Measurements from ENCODE around the gene PNMT.

The PNMT gene

GRCh38 chr17:39634384-39634871, 33.8 kb upstream of the PNMT start:
- Histone ChIP-seq H3K4me1 (ENCODE audit: control insufficient read depth, insufficient read depth, low read length, poor library complexity, severe bottlenecking) (peaks cover 14% of the 10 kb centered on the region), H3K9me3 (ENCODE audit: control insufficient read depth, low read length) (no peaks in the 10 kb centered on the region), H3K36me3 (ENCODE audit: control insufficient read depth, insufficient read depth, low read length) (peaks cover 5% of the 10 kb centered on the region), H3K27ac (ENCODE audit: low read depth, low read length, severe bottlenecking) (no peak overlapping the region), H3K4me3 (ENCODE audit: extremely low read depth, insufficient read depth, low read length, poor library complexity, severe bottlenecking) (no peak overlapping the region)
- no CpG with 5 or more reads among the region's 2 CpGs for WGBS, 2 experiments (ENCODE audit: insufficient coverage in 2 of 2)

- H3K9me3 ChIP-seq (ENCODE audit: control insufficient read depth, low read length), result no peaks in the 10 kb centered on the region
- H3K36me3 ChIP-seq (ENCODE audit: control insufficient read depth, insufficient read depth, low read length), result peaks cover 5% of the 10 kb centered on the region
- 84 to 96% methylated on average over 4 of the region's 8 CpGs for WGBS, 2 experiments (ENCODE audit: insufficient coverage in 2 of 2)
- H3K4me3 ChIP-seq (ENCODE audit: extremely low read depth, insufficient read depth, low read length, poor library complexity, severe bottlenecking), result no peak overlapping the region
- H3K27ac ChIP-seq (ENCODE audit: low read depth, low read length, severe bottlenecking), result no peak overlapping the region
- H3K4me1 ChIP-seq (ENCODE audit: control insufficient read depth, insufficient read depth, low read length, poor library complexity, severe bottlenecking), result peaks cover 23% of the 10 kb centered on the region
Observed at GRCh38 chr17:39635614-39636176, 32.6 kb upstream of the PNMT start.

- Histone ChIP-seq H3K4me3 (ENCODE audit: extremely low read depth, insufficient read depth, low read length, poor library complexity, severe bottlenecking) (peak overlapping the region; percentile 84), H3K9me3 (ENCODE audit: control insufficient read depth, low read length) (no peaks in the 10 kb centered on the region), H3K27ac (ENCODE audit: low read depth, low read length, severe bottlenecking) (peak overlapping the region; percentile 36), H3K4me1 (ENCODE audit: control insufficient read depth, insufficient read depth, low read length, poor library complexity, severe bottlenecking) (peaks cover 20% of the 10 kb centered on the region), H3K36me3 (ENCODE audit: control insufficient read depth, insufficient read depth, low read length) (peaks cover 5% of the 10 kb centered on the region)
- WGBS, 2 experiments (ENCODE audit: insufficient coverage in 2 of 2), result 67% methylated on average over 3 of the region's 6 CpGs; no CpG with 5 or more reads in 1 of the 2 experiments
Observed at GRCh38 chr17:39636587-39636926, 31.7 kb upstream of the PNMT start.

GRCh38 chr17:39636927-39637736, 31.1 kb upstream of the PNMT start, which contains the start of gene STARD3:
Gene STARD3 (plus strand): TSS chr17:39637144. CDS start chr17:39653532, 16,388 bp downstream.
- Histone ChIP-seq H3K9me3 (ENCODE audit: control insufficient read depth, low read length) (no peaks in the 10 kb centered on the region), H3K4me1 (ENCODE audit: control insufficient read depth, insufficient read depth, low read length, poor library complexity, severe bottlenecking) (peaks cover 16% of the 10 kb centered on the region), H3K27ac (ENCODE audit: low read depth, low read length, severe bottlenecking) (peak within 1 kb of the TSS; percentile 36), H3K4me3 (ENCODE audit: extremely low read depth, insufficient read depth, low read length, poor library complexity, severe bottlenecking) (peak within 1 kb of the TSS; percentile 84), H3K36me3 (ENCODE audit: control insufficient read depth, insufficient read depth, low read length) (peaks cover 5% of the 10 kb centered on the region)
- WGBS, 2 experiments (ENCODE audit: insufficient coverage in 2 of 2), result 0% methylated on average over 47 to 57 of the region's 69 CpGs

GRCh38 chr17:39638317-39638716, 29.9 kb upstream of the PNMT start:
- peaks cover 5% of the 10 kb centered on the region for H3K36me3 ChIP-seq (ENCODE audit: control insufficient read depth, insufficient read depth, low read length)
- WGBS, 2 experiments (ENCODE audit: insufficient coverage in 2 of 2), result 93 to 96% methylated on average over 7 of the region's 7 CpGs
- peaks cover 25% of the 10 kb centered on the region for H3K4me1 ChIP-seq (ENCODE audit: control insufficient read depth, insufficient read depth, low read length, poor library complexity, severe bottlenecking)
- no peak overlapping the region for H3K27ac ChIP-seq (ENCODE audit: low read depth, low read length, severe bottlenecking)
- no peaks in the 10 kb centered on the region for H3K9me3 ChIP-seq (ENCODE audit: control insufficient read depth, low read length)
- no peak overlapping the region for H3K4me3 ChIP-seq (ENCODE audit: extremely low read depth, insufficient read depth, low read length, poor library complexity, severe bottlenecking)

- Histone ChIP-seq H3K27ac (ENCODE audit: low read depth, low read length, severe bottlenecking) (no peak overlapping the region), H3K36me3 (ENCODE audit: control insufficient read depth, insufficient read depth, low read length) (peaks cover 5% of the 10 kb centered on the region), H3K4me3 (ENCODE audit: extremely low read depth, insufficient read depth, low read length, poor library complexity, severe bottlenecking) (no peak overlapping the region), H3K4me1 (ENCODE audit: control insufficient read depth, insufficient read depth, low read length, poor library complexity, severe bottlenecking) (peaks cover 30% of the 10 kb centered on the region), H3K9me3 (ENCODE audit: control insufficient read depth, low read length) (no peaks in the 10 kb centered on the region)
- WGBS, 2 experiments (ENCODE audit: insufficient coverage in 2 of 2), result 64 to 100% methylated on average over 1 of the region's 2 CpGs
Observed at GRCh38 chr17:39639043-39639442, 29.2 kb upstream of the PNMT start.

GRCh38 chr17:39639566-39640458, 28.4 kb upstream of the PNMT start:
- Histone ChIP-seq H3K36me3 (ENCODE audit: control insufficient read depth, insufficient read depth, low read length) (peaks cover 5% of the 10 kb centered on the region), H3K27ac (ENCODE audit: low read depth, low read length, severe bottlenecking) (no peak overlapping the region), H3K4me1 (ENCODE audit: control insufficient read depth, insufficient read depth, low read length, poor library complexity, severe bottlenecking) (peaks cover 36% of the 10 kb centered on the region), H3K4me3 (ENCODE audit: extremely low read depth, insufficient read depth, low read length, poor library complexity, severe bottlenecking) (no peak overlapping the region), H3K9me3 (ENCODE audit: control insufficient read depth, low read length) (no peaks in the 10 kb centered on the region)
- 82 to 87% methylated on average over 9 to 11 of the region's 11 CpGs for WGBS, 2 experiments (ENCODE audit: insufficient coverage in 2 of 2)

- H3K4me3 ChIP-seq (ENCODE audit: extremely low read depth, insufficient read depth, low read length, poor library complexity, severe bottlenecking), result no peak overlapping the region
- WGBS, 2 experiments (ENCODE audit: insufficient coverage in 2 of 2), result 63 to 75% methylated on average over 1 of the region's 4 CpGs
- H3K36me3 ChIP-seq (ENCODE audit: control insufficient read depth, insufficient read depth, low read length), result peaks cover 5% of the 10 kb centered on the region
- no peak overlapping the region for H3K27ac ChIP-seq (ENCODE audit: low read depth, low read length, severe bottlenecking)
- H3K4me1 ChIP-seq (ENCODE audit: control insufficient read depth, insufficient read depth, low read length, poor library complexity, severe bottlenecking), result peaks cover 41% of the 10 kb centered on the region
- H3K9me3 ChIP-seq (ENCODE audit: control insufficient read depth, low read length), result no peaks in the 10 kb centered on the region
Observed at GRCh38 chr17:39640591-39641031, 27.6 kb upstream of the PNMT start.

- WGBS, 2 experiments (ENCODE audit: insufficient coverage in 2 of 2), result 91 to 93% methylated on average over 4 of the region's 4 CpGs
- Histone ChIP-seq H3K36me3 (ENCODE audit: control insufficient read depth, insufficient read depth, low read length) (peaks cover 5% of the 10 kb centered on the region), H3K9me3 (ENCODE audit: control insufficient read depth, low read length) (no peaks in the 10 kb centered on the region), H3K4me1 (ENCODE audit: control insufficient read depth, insufficient read depth, low read length, poor library complexity, severe bottlenecking) (peaks cover 41% of the 10 kb centered on the region), H3K27ac (ENCODE audit: low read depth, low read length, severe bottlenecking) (no peak overlapping the region), H3K4me3 (ENCODE audit: extremely low read depth, insufficient read depth, low read length, poor library complexity, severe bottlenecking) (no peak overlapping the region)
Observed at GRCh38 chr17:39641097-39641496, 27.2 kb upstream of the PNMT start.

GRCh38 chr17:39641883-39642282, 26.4 kb upstream of the PNMT start:
- Histone ChIP-seq H3K9me3 (ENCODE audit: control insufficient read depth, low read length) (no peaks in the 10 kb centered on the region), H3K4me3 (ENCODE audit: extremely low read depth, insufficient read depth, low read length, poor library complexity, severe bottlenecking) (no peak overlapping the region), H3K4me1 (ENCODE audit: control insufficient read depth, insufficient read depth, low read length, poor library complexity, severe bottlenecking) (peaks cover 37% of the 10 kb centered on the region), H3K27ac (ENCODE audit: low read depth, low read length, severe bottlenecking) (no peak overlapping the region), H3K36me3 (ENCODE audit: control insufficient read depth, insufficient read depth, low read length) (peaks cover 5% of the 10 kb centered on the region)
- 91 to 94% methylated on average over 5 of the region's 7 CpGs for WGBS, 2 experiments (ENCODE audit: insufficient coverage in 2 of 2)
